ENCODE data around the gene SDF4. TPM values are rescaled to one million over a fixed set of nuclear protein-coding genes. Genes with fewer than 3 reads are reported as not detected.

Gene SDF4
- total RNA-seq, 4 donors from 2014 or later, result 57.5 to 87.6 (median 73.1) TPM

GRCh38 chr1:1204998-1205768 is 26.6 kb downstream of the SDF4 start:
- DNase-seq (ENCODE audit: low spot score in 2 of 2), result no peak
- H3K4me3 ChIP-seq, result peak overlapping the region; percentile 44
- 80% methylated on average over 1 of the region's 19 CpGs for WGBS
- H3K27me3 ChIP-seq, result peaks cover 38% of the 10 kb centered on the region
- H3K4me1 ChIP-seq, result peaks cover 63% of the 10 kb centered on the region
- no peaks in the 10 kb centered on the region for H3K36me3 ChIP-seq
- H3K27ac ChIP-seq, result no peak overlapping the region
- TF ChIP-seq POLR2AphosphoS5 (IDR thresholded peaks at IDR 0.05) (no peak), EP300 (IDR thresholded peaks at IDR 0.05) (no peak), POLR2A (IDR thresholded peaks at IDR 0.05) (no peak), CTCF (IDR thresholded peaks at IDR 0.05) (no peak)
- no peaks in the 10 kb centered on the region for H3K9me3 ChIP-seq

- Histone ChIP-seq H3K4me1 (peaks cover 63% of the 10 kb centered on the region), H3K9me3 (no peaks in the 10 kb centered on the region), H3K4me3 (no peak overlapping the region), H3K27me3 (peaks cover 38% of the 10 kb centered on the region), H3K36me3 (no peaks in the 10 kb centered on the region), H3K27ac (no peak overlapping the region)
- no peak for DNase-seq (ENCODE audit: low spot score in 2 of 2)
- WGBS, result 70% methylated on average over 7 of the region's 8 CpGs
- TF ChIP-seq EP300 (IDR thresholded peaks at IDR 0.05) (no peak), POLR2A (IDR thresholded peaks at IDR 0.05) (no peak), CTCF (IDR thresholded peaks at IDR 0.05) (no peak), POLR2AphosphoS5 (IDR thresholded peaks at IDR 0.05) (no peak)
These were observed 27.3 kb downstream of the SDF4 start for GRCh38 chr1:1204425-1204920.

GRCh38 chr1:1203561-1204424 is 28.0 kb downstream of the SDF4 start:
- TF ChIP-seq EP300 (IDR thresholded peaks at IDR 0.05) (no peak), POLR2A (IDR thresholded peaks at IDR 0.05) (no peak), POLR2AphosphoS5 (IDR thresholded peaks at IDR 0.05) (no peak), CTCF (IDR thresholded peaks at IDR 0.05) (no peak)
- no peak overlapping the region for H3K4me3 ChIP-seq
- H3K9me3 ChIP-seq, result no peaks in the 10 kb centered on the region
- DNase-seq (ENCODE audit: low spot score in 2 of 2), result no peak
- H3K27me3 ChIP-seq, result peaks cover 38% of the 10 kb centered on the region
- 100% methylated on average over 3 of the region's 49 CpGs for WGBS
- peaks cover 61% of the 10 kb centered on the region for H3K4me1 ChIP-seq
- H3K27ac ChIP-seq, result no peak overlapping the region
- no peaks in the 10 kb centered on the region for H3K36me3 ChIP-seq

GRCh38 chr1:1202831-1203560 is 28.8 kb downstream of the SDF4 start:
- WGBS, result 80% methylated on average over 1 of the region's 27 CpGs
- Histone ChIP-seq H3K4me1 (peaks cover 53% of the 10 kb centered on the region), H3K27me3 (peaks cover 38% of the 10 kb centered on the region), H3K4me3 (peak overlapping the region; percentile 32), H3K27ac (no peak overlapping the region), H3K9me3 (no peaks in the 10 kb centered on the region), H3K36me3 (no peaks in the 10 kb centered on the region)
- no peak for DNase-seq (ENCODE audit: low spot score in 2 of 2)
- TF ChIP-seq CTCF (IDR thresholded peaks at IDR 0.05), result no peak

All from suprapubic skin (tissue), 4 donors.